Measurements from ENCODE around the gene ZNF783.
"Not testable (repeated sequence)": the region's sequence is repeated elsewhere in the genome, so short reads cannot be mapped to it uniquely, and the experiment has no call there.

The ZNF783 gene

GRCh38 chr7:149330914-149331567, 69.0 kb downstream of the ZNF783 start:
- DNase-seq (ENCODE audit: low spot score), result no peak

- DNase-seq (ENCODE audit: low spot score), result not testable (repeated sequence)
Measured at GRCh38 chr7:149332602-149333320, 70.8 kb downstream of the ZNF783 start.

- DNase-seq (ENCODE audit: low spot score), result no peak
Measured at GRCh38 chr7:149333321-149333717, 71.3 kb downstream of the ZNF783 start.

GRCh38 chr7:149334219-149334618, 72.2 kb downstream of the ZNF783 start:
- no peak for DNase-seq (ENCODE audit: low spot score)
